Breast epithelium (tissue), 4 donors: ENCODE results near the gene NCOA1. TPM values are rescaled to one million over a fixed set of nuclear protein-coding genes. Genes with fewer than 3 reads are reported as not detected.

Experiments used
- DNase-seq, 2 donors: peaks; one replicate each; pipeline ENCODE4 v3.0.0-alpha.2; 2019; ENCODE audit warnings: low spot score in 2 of 2
- H3K27ac ChIP-seq, 2 donors: fragments of 200-600 bp; sonication (generic) in 1 of 2; one replicate each; pipeline ENCODE4 v1.5.1; 2016 to 2019; ENCODE audit warnings: mild to moderate bottlenecking in 1 of 2
- H3K27me3 ChIP-seq, 2 donors: fragments of 200-600 bp; sonication (generic) in 1 of 2; one replicate each; pipeline versions ENCODE4 v1.5.1 to v1.6.0; 2017 to 2019; ENCODE audit warnings: control low read depth in 1 of 2, mild to moderate bottlenecking in 1 of 2
- H3K36me3 ChIP-seq: fragments of 200-600 bp; one replicate; pipeline ENCODE4 v1.5.1; 2019
- H3K4me1 ChIP-seq, 2 donors: fragments of 200-600 bp; sonication (generic); one replicate each; pipeline ENCODE4 v1.5.1; 2016 to 2019; ENCODE audit warnings: control low read depth in 1 of 2
- H3K4me3 ChIP-seq, 3 donors: fragments of 200-600 bp; sonication (generic); 1 replicate in 2 of 3; 2 replicates in 1 of 3; pipeline ENCODE4 v1.5.1; 2016 to 2019; ENCODE audit warnings: mild to moderate bottlenecking in 3 of 3, moderate library complexity in 2 of 3
- H3K9me3 ChIP-seq, 2 donors: fragments of 200-600 bp; sonication (generic) in 1 of 2; one replicate each; pipeline ENCODE4 v1.5.1; 2016 to 2019; ENCODE audit warnings: control low read depth in 1 of 2
- CTCF ChIP-seq, 3 donors: fragments of 450-650 bp; IDR thresholded peaks; one replicate each; pipeline ENCODE4 v1.5.1; 2016 to 2017; ENCODE audit warnings: antibody characterized with exemption in 3 of 3, mild to moderate bottlenecking in 3 of 3, moderate library complexity in 3 of 3
- POLR2A ChIP-seq: fragments of 450-650 bp; IDR thresholded peaks from one replicate; pipeline ENCODE4 v1.6.1; 2016; ENCODE audit warnings: antibody characterized with exemption, mild to moderate bottlenecking, moderate library complexity
- POLR2AphosphoS5 ChIP-seq, 3 donors: sonication (generic); formaldehyde crosslinking; IDR thresholded peaks; one replicate each; pipeline ENCODE4 v1.6.1; 2017; ENCODE audit warnings: antibody characterized with exemption in 3 of 3
- intact Hi-C: fragments of 100-400 bp; cut with DNase I; formaldehyde crosslinking; loops from one replicate; pipeline ENCODE4 v1.15.1; 2023; ENCODE audit warnings: low total_unique reads
- total RNA-seq, 3 donors: library from RNA; depleted of rRNA; stranded (reverse); fragments of >200 nt; gene quantifications; one replicate each; pipeline ENCODE4 v1.1.0, GENCODE V29; 2016

The NCOA1 gene
- total RNA-seq, 3 donors from 2014 or later = 66.4 to 83.4 (median 69.2) TPM

GRCh38 chr2:24515831-24516230 lies 24.8 kb downstream of the NCOA1 start:
- Histone ChIP-seq H3K4me3 (no peak overlapping the region), H3K27me3 (no peaks in the 10 kb centered on the region), H3K36me3 (no peaks in the 10 kb centered on the region), H3K9me3 (no peaks in the 10 kb centered on the region), H3K4me1 (no peaks in the 10 kb centered on the region), H3K27ac (no peak overlapping the region)
- intact Hi-C loops = no loop called here
- no peak for TF ChIP-seq CTCF (IDR thresholded peaks at IDR 0.05)
- TF ChIP-seq POLR2A = no peak
- no peak for TF ChIP-seq POLR2AphosphoS5 (IDR thresholded peaks at IDR 0.05)
- DNase-seq = no peak

- no peak for TF ChIP-seq POLR2AphosphoS5 (IDR thresholded peaks at IDR 0.05)
- no peak for TF ChIP-seq POLR2A
- TF ChIP-seq CTCF (IDR thresholded peaks at IDR 0.05) = no peak
- H3K27me3 ChIP-seq = no peaks in the 10 kb centered on the region
- no peak overlapping the region for H3K27ac ChIP-seq
- H3K36me3 ChIP-seq = no peaks in the 10 kb centered on the region
- intact Hi-C loops = no loop called here
- no peak for DNase-seq
- no peaks in the 10 kb centered on the region for H3K9me3 ChIP-seq
- no peak overlapping the region for H3K4me3 ChIP-seq
- no peaks in the 10 kb centered on the region for H3K4me1 ChIP-seq
Observed at GRCh38 chr2:24517247-24517646, 26.2 kb downstream of the NCOA1 start.

GRCh38 chr2:24520175-24520574 lies 29.1 kb downstream of the NCOA1 start:
- no peak for TF ChIP-seq CTCF (IDR thresholded peaks at IDR 0.05)
- no peak for TF ChIP-seq POLR2A
- TF ChIP-seq POLR2AphosphoS5 (IDR thresholded peaks at IDR 0.05) = no peak
- Histone ChIP-seq H3K9me3 (no peaks in the 10 kb centered on the region), H3K4me3 (no peak overlapping the region), H3K36me3 (no peaks in the 10 kb centered on the region), H3K27ac (no peak overlapping the region), H3K27me3 (no peaks in the 10 kb centered on the region), H3K4me1 (no peaks in the 10 kb centered on the region)
- DNase-seq = no peak
- intact Hi-C loops = no loop called here

GRCh38 chr2:24521162-24521857 lies 30.3 kb downstream of the NCOA1 start:
- Histone ChIP-seq H3K4me1 (no peaks in the 10 kb centered on the region), H3K27me3 (no peaks in the 10 kb centered on the region), H3K27ac (no peak overlapping the region), H3K9me3 (no peaks in the 10 kb centered on the region), H3K36me3 (no peaks in the 10 kb centered on the region), H3K4me3 (no peak overlapping the region)
- TF ChIP-seq CTCF (IDR thresholded peaks at IDR 0.05) (no peak), POLR2A (no peak), POLR2AphosphoS5 (IDR thresholded peaks at IDR 0.05) (no peak)
- DNase-seq = no peak
- intact Hi-C loops = no loop called here

- no peaks in the 10 kb centered on the region for H3K4me1 ChIP-seq
- intact Hi-C loops = no loop called here
- H3K4me3 ChIP-seq = no peak overlapping the region
- H3K27ac ChIP-seq = no peak overlapping the region
- H3K27me3 ChIP-seq = no peaks in the 10 kb centered on the region
- no peak for DNase-seq
- no peaks in the 10 kb centered on the region for H3K36me3 ChIP-seq
- H3K9me3 ChIP-seq = no peaks in the 10 kb centered on the region
- TF ChIP-seq POLR2AphosphoS5 (IDR thresholded peaks at IDR 0.05) (no peak), POLR2A (no peak), CTCF (IDR thresholded peaks at IDR 0.05) (no peak)
Observed at GRCh38 chr2:24521975-24522639, 31.1 kb downstream of the NCOA1 start.
